Fibroblast of mammary gland (primary cell): ENCODE results near the gene ACER2.

Experiments used
- DNase-seq: peaks from one replicate; pipeline ENCODE4 v3.0.0-alpha.2; 2010; ENCODE audit warnings: low read depth
- H3K4me3 ChIP-seq: 2 replicates; pipeline ENCODE4 v1.5.1; 2011; ENCODE audit warnings: low read depth, mild to moderate bottlenecking, low read length, moderate library complexity; ENCODE audit not compliant: control insufficient read depth
- CTCF ChIP-seq: conservative IDR thresholded peaks from 2 replicates; pipeline ENCODE4 v1.5.1; 2011; ENCODE audit warnings: low read depth, low read length, inconsistent platforms; ENCODE audit not compliant: control insufficient read depth, insufficient read depth

Gene ACER2

GRCh38 chr9:19416143-19416542 lies 7.3 kb downstream of the ACER2 start:
- no peak overlapping the region for H3K4me3 ChIP-seq
- no peak for TF ChIP-seq CTCF
- peak; percentile 75 for DNase-seq

GRCh38 chr9:19420877-19421276 lies 12.1 kb downstream of the ACER2 start:
- no peak for DNase-seq
- H3K4me3 ChIP-seq: no peak overlapping the region
- TF ChIP-seq CTCF: no peak

- DNase-seq: no peak
- H3K4me3 ChIP-seq: no peak overlapping the region
- no peak for TF ChIP-seq CTCF
Observed at GRCh38 chr9:19423163-19423562, 14.4 kb downstream of the ACER2 start.

DNA sequence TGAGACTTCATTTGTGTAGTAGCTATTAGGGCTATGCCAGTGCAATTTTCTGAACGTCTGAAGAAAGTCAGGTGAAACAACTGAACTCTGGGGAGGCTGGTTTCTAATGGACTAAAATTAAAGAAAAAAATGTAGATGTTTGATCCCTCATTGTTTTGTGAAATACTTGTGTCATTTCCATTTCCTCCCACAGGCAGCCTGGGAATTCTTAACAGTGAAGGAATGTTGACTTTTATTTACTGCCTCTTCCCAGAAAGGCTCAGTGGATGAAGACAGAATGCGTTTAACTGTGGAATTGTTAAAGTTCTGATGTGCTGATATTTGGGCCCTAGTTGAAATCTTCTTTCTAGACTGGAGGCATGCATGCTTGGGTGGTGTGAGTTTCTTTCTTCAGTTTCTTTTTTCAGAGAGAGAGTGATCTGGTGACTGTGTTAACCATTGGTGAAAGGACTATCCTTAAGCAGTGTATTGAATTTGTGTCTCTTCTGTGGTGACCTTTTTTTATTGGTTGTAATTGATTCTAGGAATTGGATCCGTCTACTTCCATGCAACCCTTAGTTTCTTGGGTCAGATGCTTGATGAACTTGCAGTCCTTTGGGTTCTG lies 15.5 kb downstream of the ACER2 start:
- peak; percentile 15 for DNase-seq
- TF ChIP-seq CTCF: no peak

GRCh38 chr9:19429595-19429994 lies 20.8 kb downstream of the ACER2 start:
- DNase-seq: no peak
- no peak for TF ChIP-seq CTCF

More for the DNA sequence above, 15.5 kb downstream of the ACER2 start:
- H3K4me3 ChIP-seq: no peak overlapping the region

GRCh38 chr9:19430201-19430760 lies 21.5 kb downstream of the ACER2 start:
- DNase-seq: no peak
- no peak for TF ChIP-seq CTCF
- no peak overlapping the region for H3K4me3 ChIP-seq

More at GRCh38 chr9:19429595-19429994, 20.8 kb downstream of the ACER2 start:
- H3K4me3 ChIP-seq: no peak overlapping the region
